HCT116 (cell line): ENCODE measurements around the gene CATSPERE.

Experiments
- CBX3 ChIP-seq: IDR thresholded peaks from 2 replicates; pipeline ENCODE4 v1.6.1; 2012; ENCODE audit warnings: low read depth
- EZH2phosphoT487 ChIP-seq: fragments of 200-600 bp; IDR thresholded peaks from 2 replicates; pipeline ENCODE4 v1.6.1; 2018; ENCODE audit warnings: antibody characterized with exemption, borderline replicate concordance
- MAX ChIP-seq: IDR thresholded peaks from 2 replicates; pipeline ENCODE4 v1.6.1; 2012
- POLR2A ChIP-seq: IDR thresholded peaks from 2 replicates; pipeline ENCODE4 v1.7.0; 2011; ENCODE audit warnings: borderline replicate concordance; ENCODE audit not compliant: insufficient read depth, insufficient read length; ENCODE audit errors: extremely low read depth
- SIN3A ChIP-seq: IDR thresholded peaks from 2 replicates; pipeline ENCODE4 v1.6.1; 2012; ENCODE audit warnings: low read depth
- TF ChIP-seq, protein P1 (sequence below), 3 experiments: fragments of 200-600 bp in 1 of 3; sonication (generic) in 1 of 3; IDR thresholded peaks in 2 of 3; conservative IDR thresholded peaks in 1 of 3; 2 replicates each; pipeline ENCODE4 v1.5.1; 2012 to 2017; ENCODE audit warnings: low read depth in 2 of 3, low read length in 2 of 3, antibody characterized with exemption in 1 of 3, borderline replicate concordance in 1 of 3, control low read depth in 1 of 3, mild to moderate bottlenecking in 1 of 3, mixed read lengths in 1 of 3, mixed run types in 1 of 3, moderate library complexity in 1 of 3; ENCODE audit not compliant: insufficient read depth in 1 of 3

- no peak for TF ChIP-seq MAX
- no peak for TF ChIP-seq EZH2phosphoT487
- no peak for TF ChIP-seq SIN3A
- no peak for TF ChIP-seq CBX3
- TF ChIP-seq, protein P1, sequence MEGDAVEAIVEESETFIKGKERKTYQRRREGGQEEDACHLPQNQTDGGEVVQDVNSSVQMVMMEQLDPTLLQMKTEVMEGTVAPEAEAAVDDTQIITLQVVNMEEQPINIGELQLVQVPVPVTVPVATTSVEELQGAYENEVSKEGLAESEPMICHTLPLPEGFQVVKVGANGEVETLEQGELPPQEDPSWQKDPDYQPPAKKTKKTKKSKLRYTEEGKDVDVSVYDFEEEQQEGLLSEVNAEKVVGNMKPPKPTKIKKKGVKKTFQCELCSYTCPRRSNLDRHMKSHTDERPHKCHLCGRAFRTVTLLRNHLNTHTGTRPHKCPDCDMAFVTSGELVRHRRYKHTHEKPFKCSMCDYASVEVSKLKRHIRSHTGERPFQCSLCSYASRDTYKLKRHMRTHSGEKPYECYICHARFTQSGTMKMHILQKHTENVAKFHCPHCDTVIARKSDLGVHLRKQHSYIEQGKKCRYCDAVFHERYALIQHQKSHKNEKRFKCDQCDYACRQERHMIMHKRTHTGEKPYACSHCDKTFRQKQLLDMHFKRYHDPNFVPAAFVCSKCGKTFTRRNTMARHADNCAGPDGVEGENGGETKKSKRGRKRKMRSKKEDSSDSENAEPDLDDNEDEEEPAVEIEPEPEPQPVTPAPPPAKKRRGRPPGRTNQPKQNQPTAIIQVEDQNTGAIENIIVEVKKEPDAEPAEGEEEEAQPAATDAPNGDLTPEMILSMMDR (IDR thresholded peaks at IDR 0.05 in 2 of 3, conservative IDR thresholded peaks at IDR 0.05 in 1 of 3; ENCODE audit: borderline replicate concordance in 1 of 3, insufficient read depth in 1 of 3, low read depth in 2 of 3, low read length in 2 of 3), result no peak
- TF ChIP-seq POLR2A, result no peak
These were observed 48.9 kb upstream of the CATSPERE start for GRCh38 chr1:244412176-244412575.
